ENCODE results near the gene AKAP12. TPM values are rescaled to one million over a fixed set of nuclear protein-coding genes. Genes with fewer than 3 reads are reported as not detected.
A peak's percentile ranks its signal among the peaks of the same experiment; 100 is the strongest.

Gene AKAP12
- total RNA-seq, 1 donor from 2014 or later = 46.6 TPM

GRCh38 chr6:151391471-151392413, 152.0 kb downstream of the AKAP12 start, which contains the start of gene ZBTB2:
TSS of gene ZBTB2 (minus strand) at chr6:151391559. CDS start at chr6:151373637, 17,922 bp downstream.
- Mint-ChIP-seq H3K36me3 (ENCODE audit: low read depth) (peaks cover 2% of the 10 kb centered on the region), H3K4me3 (peak within 1 kb of the TSS; percentile 92), H3K27me3 (ENCODE audit: low read depth) (no peaks in the 10 kb centered on the region), H3K4me1 (peaks cover 58% of the 10 kb centered on the region), H3K9me3 (no peaks in the 10 kb centered on the region), H3K27ac (ENCODE audit: unreplicated experiment) (peak within 1 kb of the TSS; percentile 89)
- no peak for TF ChIP-seq CTCF (conservative IDR thresholded peaks at IDR 0.05)
- peak; percentile 49 for DNase-seq (ENCODE audit: low read depth, low spot score)

- H3K9me3 Mint-ChIP-seq = no peaks in the 10 kb centered on the region
- H3K27me3 Mint-ChIP-seq (ENCODE audit: low read depth) = no peaks in the 10 kb centered on the region
- no peak for DNase-seq (ENCODE audit: low read depth, low spot score)
- peaks cover 57% of the 10 kb centered on the region for H3K4me1 Mint-ChIP-seq
- TF ChIP-seq CTCF (conservative IDR thresholded peaks at IDR 0.05) = no peak
- peak overlapping the region; percentile 89 for H3K27ac Mint-ChIP-seq (ENCODE audit: unreplicated experiment)
- H3K4me3 Mint-ChIP-seq = peak overlapping the region; percentile 92
- H3K36me3 Mint-ChIP-seq (ENCODE audit: low read depth) = peaks cover 5% of the 10 kb centered on the region
These were observed 152.7 kb downstream of the AKAP12 start for GRCh38 chr6:151392427-151392826.

- Mint-ChIP-seq H3K4me1 (peaks cover 62% of the 10 kb centered on the region), H3K36me3 (ENCODE audit: low read depth) (peaks cover 5% of the 10 kb centered on the region), H3K27me3 (ENCODE audit: low read depth) (no peaks in the 10 kb centered on the region), H3K9me3 (no peaks in the 10 kb centered on the region), H3K4me3 (peak overlapping the region; percentile 92), H3K27ac (ENCODE audit: unreplicated experiment) (no peak overlapping the region)
- no peak for DNase-seq (ENCODE audit: low read depth, low spot score)
- TF ChIP-seq CTCF (conservative IDR thresholded peaks at IDR 0.05) = no peak
These were observed 153.6 kb downstream of the AKAP12 start for GRCh38 chr6:151393410-151393809.

GRCh38 chr6:151399679-151400078, 159.9 kb downstream of the AKAP12 start:
- H3K9me3 Mint-ChIP-seq = no peaks in the 10 kb centered on the region
- H3K27me3 Mint-ChIP-seq (ENCODE audit: low read depth) = no peaks in the 10 kb centered on the region
- H3K4me3 Mint-ChIP-seq = no peak overlapping the region
- no peak overlapping the region for H3K27ac Mint-ChIP-seq (ENCODE audit: unreplicated experiment)
- DNase-seq (ENCODE audit: low read depth, low spot score) = no peak
- no peak for TF ChIP-seq CTCF (conservative IDR thresholded peaks at IDR 0.05)
- H3K4me1 Mint-ChIP-seq = peaks cover 24% of the 10 kb centered on the region
- peaks cover 17% of the 10 kb centered on the region for H3K36me3 Mint-ChIP-seq (ENCODE audit: low read depth)

- Mint-ChIP-seq H3K9me3 (no peaks in the 10 kb centered on the region), H3K27ac (ENCODE audit: unreplicated experiment) (no peak overlapping the region), H3K4me1 (peaks cover 18% of the 10 kb centered on the region), H3K27me3 (ENCODE audit: low read depth) (no peaks in the 10 kb centered on the region), H3K4me3 (no peak overlapping the region), H3K36me3 (ENCODE audit: low read depth) (peaks cover 17% of the 10 kb centered on the region)
- no peak for DNase-seq (ENCODE audit: low read depth, low spot score)
- no peak for TF ChIP-seq CTCF (conservative IDR thresholded peaks at IDR 0.05)
These were observed 160.7 kb downstream of the AKAP12 start for GRCh38 chr6:151400473-151400872.

Data from neural crest cell (in vitro differentiated cells).